Loucy (cell line): Measurements from ENCODE around the gene KBTBD3.

Experiments
- H2AFZ ChIP-seq: fragments of 200-600 bp; sonication (generic); 2 replicates; pipeline ENCODE4 v1.6.0; 2016; ENCODE audit warnings: antibody characterized with exemption, mild to moderate bottlenecking, low read length, moderate library complexity
- H3F3A ChIP-seq: fragments of 200-600 bp; 2 replicates; pipeline ENCODE4 v1.6.0; 2016; ENCODE audit warnings: antibody characterized with exemption, low read depth, mild to moderate bottlenecking
- H3K27me3 ChIP-seq: fragments of 200-600 bp; sonication (generic); 2 replicates; pipeline ENCODE4 v1.6.1; 2014; ENCODE audit warnings: low read length, mild to moderate bottlenecking; ENCODE audit not compliant: insufficient read depth, poor library complexity, severe bottlenecking
- H3K36me3 ChIP-seq: fragments of 200-600 bp; sonication (generic); 2 replicates; pipeline ENCODE4 v1.6.1; 2016; ENCODE audit warnings: low read length; ENCODE audit not compliant: insufficient read depth
- H3K4me1 ChIP-seq: fragments of 200-600 bp; sonication (generic); 2 replicates; pipeline ENCODE4 v1.5.1; 2014; ENCODE audit warnings: low read length, mild to moderate bottlenecking; ENCODE audit not compliant: insufficient read depth, poor library complexity, severe bottlenecking
- H3K4me2 ChIP-seq: fragments of 200-600 bp; sonication (generic); 2 replicates; pipeline ENCODE4 v1.6.0; 2014; ENCODE audit warnings: antibody characterized with exemption, low read length, low read depth, mild to moderate bottlenecking; ENCODE audit not compliant: poor library complexity, severe bottlenecking
- H3K4me3 ChIP-seq: fragments of 200-600 bp; sonication (generic); 2 replicates; pipeline ENCODE4 v1.5.1; 2014; ENCODE audit warnings: low read length, mild to moderate bottlenecking, mixed read lengths; ENCODE audit not compliant: poor library complexity, severe bottlenecking
- H3K79me2 ChIP-seq: fragments of 200-600 bp; sonication (generic); 2 replicates; pipeline ENCODE4 v1.6.1; 2014; ENCODE audit warnings: low read length; ENCODE audit not compliant: insufficient read depth
- H3K9ac ChIP-seq: fragments of 200-600 bp; sonication (generic); 2 replicates; pipeline ENCODE4 v1.6.0; 2014; ENCODE audit warnings: mild to moderate bottlenecking, low read depth, low read length, moderate library complexity; ENCODE audit not compliant: poor library complexity, severe bottlenecking
- H3K9me2 ChIP-seq: fragments of 200-600 bp; sonication (generic); replicated peaks from 2 replicates; pipeline ENCODE4 v1.6.1; 2016; ENCODE audit warnings: low read depth, low read length, mixed read lengths
- H3K9me3 ChIP-seq: fragments of 200-600 bp; sonication (generic); 2 replicates; pipeline ENCODE4 v1.6.1; 2014; ENCODE audit warnings: mild to moderate bottlenecking, antibody characterized with exemption, low read length, low read depth; ENCODE audit not compliant: insufficient read depth
- H4K20me1 ChIP-seq: fragments of 200-600 bp; sonication (generic); 2 replicates; pipeline ENCODE4 v1.6.0; 2014; ENCODE audit warnings: antibody characterized with exemption, low read length, mild to moderate bottlenecking; ENCODE audit not compliant: insufficient read depth, poor library complexity, severe bottlenecking
- CTCF ChIP-seq: fragments of 200-600 bp; sonication (generic); conservative IDR thresholded peaks from 2 replicates; pipeline ENCODE4 v1.5.1; 2014; ENCODE audit warnings: mild to moderate bottlenecking, antibody characterized with exemption, low read length
- EZH2phosphoT487 ChIP-seq: fragments of 200-600 bp; IDR thresholded peaks from 2 replicates; pipeline ENCODE4 v1.6.1; 2018; ENCODE audit warnings: antibody characterized with exemption, mild to moderate bottlenecking, moderate library complexity, borderline replicate concordance

KBTBD3 gene

DNA sequence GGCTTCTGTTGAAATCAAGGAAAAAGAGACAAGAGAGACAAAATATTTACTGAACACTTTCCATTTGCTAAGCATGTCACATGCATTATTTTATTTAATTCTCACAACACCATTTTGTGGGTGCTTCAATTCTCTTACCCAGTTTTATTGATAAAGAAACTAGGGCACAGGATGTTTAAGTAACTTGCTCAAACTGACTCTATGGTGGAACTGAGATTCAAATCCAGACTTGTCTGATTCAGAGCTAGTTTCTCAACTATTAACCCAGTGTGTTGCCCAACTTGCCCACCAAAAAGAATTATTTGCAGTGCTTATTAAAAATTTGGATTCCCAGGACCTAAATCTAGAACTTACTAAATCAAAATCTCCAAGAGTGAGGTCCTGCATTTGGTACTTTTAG lies 33.6 kb downstream of the KBTBD3 start:
- Histone ChIP-seq H2AFZ (no peak overlapping the region), H3F3A (no peaks in the 10 kb centered on the region), H3K9ac (no peak overlapping the region), H3K9me3 (no peaks in the 10 kb centered on the region), H3K4me1 (no peaks in the 10 kb centered on the region), H3K4me3 (no peak overlapping the region), H3K27me3 (no peaks in the 10 kb centered on the region), H3K4me2 (no peak overlapping the region), H3K36me3 (no peaks in the 10 kb centered on the region), H3K9me2 (no peaks in the 10 kb centered on the region), H3K79me2 (no peaks in the 10 kb centered on the region), H4K20me1 (no peaks in the 10 kb centered on the region)
- no peak for TF ChIP-seq CTCF
- no peak for TF ChIP-seq EZH2phosphoT487

GRCh38 chr11:106032861-106033260 lies 44.3 kb downstream of the KBTBD3 start:
- TF ChIP-seq CTCF (no peak), EZH2phosphoT487 (no peak)
- H3K79me2 ChIP-seq, result no peaks in the 10 kb centered on the region
- no peaks in the 10 kb centered on the region for H4K20me1 ChIP-seq
- H3F3A ChIP-seq, result no peaks in the 10 kb centered on the region
- H3K36me3 ChIP-seq, result no peaks in the 10 kb centered on the region
- no peaks in the 10 kb centered on the region for H3K9me2 ChIP-seq
- H3K27me3 ChIP-seq, result peaks cover 35% of the 10 kb centered on the region
- no peak overlapping the region for H3K4me2 ChIP-seq
- H3K4me1 ChIP-seq, result no peaks in the 10 kb centered on the region
- H3K4me3 ChIP-seq, result no peak overlapping the region
- H2AFZ ChIP-seq, result no peak overlapping the region
- no peaks in the 10 kb centered on the region for H3K9me3 ChIP-seq
- H3K9ac ChIP-seq, result no peak overlapping the region

- Histone ChIP-seq H3K4me1 (no peaks in the 10 kb centered on the region), H3K27me3 (peaks cover 39% of the 10 kb centered on the region), H4K20me1 (no peaks in the 10 kb centered on the region), H3K4me2 (no peak overlapping the region), H3K9me2 (no peaks in the 10 kb centered on the region), H3K9ac (no peak overlapping the region), H3K9me3 (no peaks in the 10 kb centered on the region), H3F3A (no peaks in the 10 kb centered on the region), H2AFZ (no peak overlapping the region), H3K79me2 (no peaks in the 10 kb centered on the region), H3K36me3 (no peaks in the 10 kb centered on the region), H3K4me3 (no peak overlapping the region)
- TF ChIP-seq EZH2phosphoT487 (no peak), CTCF (no peak)
Observed at GRCh38 chr11:106031936-106032335, 45.2 kb downstream of the KBTBD3 start.
